Thyroid gland (tissue), 4 donors: ENCODE data around the gene FLNA. TPM values are rescaled to one million over a fixed set of nuclear protein-coding genes. Genes with fewer than 3 reads are reported as not detected.

Experiments used
- DNase-seq, 2 donors: peaks; one replicate each; pipeline ENCODE4 v3.0.0-alpha.2; 2019
- H3K27ac ChIP-seq, 3 donors: fragments of 200-600 bp; sonication (generic); 1 replicate in 2 of 3; 2 replicates in 1 of 3; pipeline ENCODE4 v1.5.1; 2016 to 2019; ENCODE audit warnings: mild to moderate bottlenecking in 1 of 3, moderate library complexity in 1 of 3
- H3K27me3 ChIP-seq: fragments of 200-600 bp; sonication (generic); one replicate; pipeline ENCODE4 v1.5.1; 2019
- H3K36me3 ChIP-seq, 2 donors: fragments of 200-600 bp; sonication (generic); one replicate each; pipeline ENCODE4 v1.5.1; 2016 to 2019
- H3K4me1 ChIP-seq, 2 donors: fragments of 200-600 bp; sonication (generic); one replicate each; pipeline ENCODE4 v1.5.1; 2017 to 2019
- H3K4me3 ChIP-seq, 3 donors: fragments of 200-600 bp; sonication (generic); replicated peaks in 1 of 3; 1 replicate in 2 of 3; 2 replicates in 1 of 3; pipeline ENCODE4 v1.5.1; 2016; ENCODE audit warnings: mild to moderate bottlenecking in 1 of 3
- H3K9me3 ChIP-seq: fragments of 200-600 bp; sonication (generic); one replicate; pipeline ENCODE4 v1.5.1; 2017
- POLR2A ChIP-seq, 2 donors: fragments of 450-650 bp; IDR thresholded peaks; one replicate each; pipeline ENCODE4 v1.6.1; 2017; ENCODE audit warnings: antibody characterized with exemption in 2 of 2, mild to moderate bottlenecking in 2 of 2, moderate library complexity in 1 of 2
- WGBS, 2 donors: methylation state at CpG; one replicate each; pipeline ENCODE4 v1.1.5; 2017; 5-methylcytosine and 5-hydroxymethylcytosine counted together
- intact Hi-C: fragments of 100-400 bp; cut with DNase I; formaldehyde crosslinking; loops from one replicate; pipeline ENCODE4 v1.15.1; 2023
- total RNA-seq, 4 donors: library from RNA; depleted of rRNA; stranded (reverse); fragments of >200 nt; gene quantifications; one replicate each; pipeline ENCODE4 v1.2.3, GENCODE V29; 2016
- TF ChIP-seq, protein P1 (sequence below), 6 experiments: fragments of 200-600 bp in 3 of 6; fragments of 450-650 bp in 3 of 6; sonication (generic) in 3 of 6; IDR thresholded peaks; one replicate each; pipeline ENCODE4 v1.5.1; 2016 to 2019; ENCODE audit warnings: antibody characterized with exemption in 6 of 6, mild to moderate bottlenecking in 2 of 6, inconsistent platforms in 1 of 6, moderate library complexity in 1 of 6

FLNA gene
- total RNA-seq, 4 donors from 2014 or later = 143 to 553 (median 291) TPM

GRCh38 chrX:154408659-154409221 lies 34.3 kb upstream of the FLNA start:
- H3K4me3 ChIP-seq = no peak overlapping the region
- peaks cover 0 to 7% of the 10 kb centered on the region in 2 donors for H3K4me1 ChIP-seq
- no peaks in the 10 kb centered on the region for H3K36me3 ChIP-seq
- no peak for TF ChIP-seq POLR2A (IDR thresholded peaks at IDR 0.05)
- TF ChIP-seq, protein P1, sequence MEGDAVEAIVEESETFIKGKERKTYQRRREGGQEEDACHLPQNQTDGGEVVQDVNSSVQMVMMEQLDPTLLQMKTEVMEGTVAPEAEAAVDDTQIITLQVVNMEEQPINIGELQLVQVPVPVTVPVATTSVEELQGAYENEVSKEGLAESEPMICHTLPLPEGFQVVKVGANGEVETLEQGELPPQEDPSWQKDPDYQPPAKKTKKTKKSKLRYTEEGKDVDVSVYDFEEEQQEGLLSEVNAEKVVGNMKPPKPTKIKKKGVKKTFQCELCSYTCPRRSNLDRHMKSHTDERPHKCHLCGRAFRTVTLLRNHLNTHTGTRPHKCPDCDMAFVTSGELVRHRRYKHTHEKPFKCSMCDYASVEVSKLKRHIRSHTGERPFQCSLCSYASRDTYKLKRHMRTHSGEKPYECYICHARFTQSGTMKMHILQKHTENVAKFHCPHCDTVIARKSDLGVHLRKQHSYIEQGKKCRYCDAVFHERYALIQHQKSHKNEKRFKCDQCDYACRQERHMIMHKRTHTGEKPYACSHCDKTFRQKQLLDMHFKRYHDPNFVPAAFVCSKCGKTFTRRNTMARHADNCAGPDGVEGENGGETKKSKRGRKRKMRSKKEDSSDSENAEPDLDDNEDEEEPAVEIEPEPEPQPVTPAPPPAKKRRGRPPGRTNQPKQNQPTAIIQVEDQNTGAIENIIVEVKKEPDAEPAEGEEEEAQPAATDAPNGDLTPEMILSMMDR (IDR thresholded peaks at IDR 0.05) = no peak
- no peak for DNase-seq
- WGBS, 2 donors = 54 to 81% methylated on average over 8 to 10 of the region's 10 CpGs
- H3K27me3 ChIP-seq = no peaks in the 10 kb centered on the region
- intact Hi-C loops = no loop called here
- peak overlapping the region in 2 of 3 donors; percentile 30 to 40 for H3K27ac ChIP-seq
- H3K9me3 ChIP-seq = no peaks in the 10 kb centered on the region

- Histone ChIP-seq H3K4me3 (no peak overlapping the region), H3K36me3 (peaks cover 11 to 17% of the 10 kb centered on the region in 2 donors), H3K9me3 (no peaks in the 10 kb centered on the region), H3K27ac (no peak overlapping the region), H3K27me3 (no peaks in the 10 kb centered on the region), H3K4me1 (peaks cover 5% of the 10 kb centered on the region in 2 donors)
- TF ChIP-seq POLR2A (IDR thresholded peaks at IDR 0.05) = no peak
- TF ChIP-seq, protein P1 (IDR thresholded peaks at IDR 0.05) = no peak
- intact Hi-C loops = loop anchor here (5.0 kb wide), 1 partner anchor 128 kb away; no protein-coding TSS in a partner anchor
- WGBS, 2 donors = 92 to 97% methylated on average over 6 to 13 of the region's 16 CpGs
- DNase-seq = no peak
Observed at GRCh38 chrX:154404625-154405192, 30.3 kb upstream of the FLNA start.

DNA sequence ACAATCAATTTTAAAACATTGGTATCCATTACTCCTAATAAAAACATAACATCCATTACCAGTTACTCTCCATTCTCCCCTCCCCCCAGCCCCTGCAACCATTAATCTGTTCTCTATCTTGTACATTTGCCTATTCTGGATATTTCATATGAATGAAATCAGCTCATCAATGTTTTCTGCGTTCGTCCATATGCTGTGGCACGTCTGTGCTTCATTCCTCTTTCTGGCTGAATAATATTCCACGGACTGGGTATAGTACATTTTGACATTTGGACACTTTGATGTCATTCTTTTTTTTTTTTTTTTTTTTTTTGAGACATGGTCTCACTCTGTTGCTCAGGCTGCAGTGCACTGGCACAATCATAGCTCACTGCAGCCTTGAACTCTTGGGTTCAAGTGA lies 29.4 kb upstream of the FLNA start:
- Histone ChIP-seq H3K36me3 (peaks cover 19 to 25% of the 10 kb centered on the region in 2 donors), H3K9me3 (no peaks in the 10 kb centered on the region), H3K27me3 (no peaks in the 10 kb centered on the region), H3K27ac (no peak overlapping the region), H3K4me3 (no peak overlapping the region), H3K4me1 (peaks cover 9% of the 10 kb centered on the region in 2 donors)
- WGBS, 2 donors = 93 to 95% methylated on average over 4 of the region's 4 CpGs
- intact Hi-C loops = loop anchor here (5.0 kb wide), 1 partner anchor 128 kb away; no protein-coding TSS in a partner anchor
- TF ChIP-seq, protein P1 (IDR thresholded peaks at IDR 0.05) = no peak
- no peak for TF ChIP-seq POLR2A (IDR thresholded peaks at IDR 0.05)
- no peak for DNase-seq

GRCh38 chrX:154403192-154403591 lies 28.8 kb upstream of the FLNA start:
- H3K27ac ChIP-seq = no peak overlapping the region
- no peak overlapping the region for H3K4me3 ChIP-seq
- intact Hi-C loops = loop anchor here (5.0 kb wide), 1 partner anchor 129 kb away; no protein-coding TSS in a partner anchor
- TF ChIP-seq, protein P1 (IDR thresholded peaks at IDR 0.05) = no peak
- TF ChIP-seq POLR2A (IDR thresholded peaks at IDR 0.05) = no peak
- no peaks in the 10 kb centered on the region for H3K9me3 ChIP-seq
- no peaks in the 10 kb centered on the region for H3K27me3 ChIP-seq
- 88 to 100% methylated on average over 1 to 10 of the region's 10 CpGs for WGBS, 2 donors
- H3K36me3 ChIP-seq = peaks cover 19 to 25% of the 10 kb centered on the region in 2 donors
- no peak for DNase-seq
- peaks cover 9% of the 10 kb centered on the region in 2 donors for H3K4me1 ChIP-seq

GRCh38 chrX:154402622-154403127 lies 28.2 kb upstream of the FLNA start:
- H3K9me3 ChIP-seq = no peaks in the 10 kb centered on the region
- no peaks in the 10 kb centered on the region for H3K27me3 ChIP-seq
- peaks cover 9% of the 10 kb centered on the region in 2 donors for H3K4me1 ChIP-seq
- H3K36me3 ChIP-seq = peaks cover 19 to 25% of the 10 kb centered on the region in 2 donors
- DNase-seq = no peak
- 64 to 80% methylated on average over 2 to 5 of the region's 19 CpGs for WGBS, 2 donors
- H3K27ac ChIP-seq = no peak overlapping the region
- intact Hi-C loops = loop anchor here (5.0 kb wide), 1 partner anchor 130 kb away; no protein-coding TSS in a partner anchor
- TF ChIP-seq POLR2A (IDR thresholded peaks at IDR 0.05) = no peak
- TF ChIP-seq, protein P1 (IDR thresholded peaks at IDR 0.05) = no peak
- H3K4me3 ChIP-seq = no peak overlapping the region
